ENCODE results near the gene TRNT1. TPM values are rescaled to one million over a fixed set of nuclear protein-coding genes. Genes with fewer than 3 reads are reported as not detected.
A peak's percentile ranks its signal among the peaks of the same experiment; 100 is the strongest.

The TRNT1 gene
- polyA plus RNA-seq, 1 donor from 2014 or later: 28.5 TPM

GRCh38 chr3:3119393-3119851 is 7.3 kb upstream of the TRNT1 start:
- Histone ChIP-seq H3K79me2 (replicated peaks; ENCODE audit: insufficient read depth, low read length) (no peaks in the 10 kb centered on the region), H3K4me3 (ENCODE audit: low read length) (no peak overlapping the region), H3K9me2 (ENCODE audit: insufficient read depth, low read length) (no peaks in the 10 kb centered on the region), H2AFZ (ENCODE audit: low read depth, low read length) (no peak overlapping the region), H3K36me3 (ENCODE audit: insufficient read depth, low read length) (no peaks in the 10 kb centered on the region), H3K9me3 (ENCODE audit: low read length) (no peaks in the 10 kb centered on the region), H4K20me1 (ENCODE audit: insufficient read depth) (no peaks in the 10 kb centered on the region), H3K4me2 (ENCODE audit: low read length) (no peak overlapping the region), H3F3A (ENCODE audit: insufficient read depth, low read length, poor library complexity, severe bottlenecking) (no peaks in the 10 kb centered on the region), H3K27me3 (ENCODE audit: insufficient read depth, low read depth, low read length) (no peaks in the 10 kb centered on the region), H3K27ac (ENCODE audit: low read length) (no peak overlapping the region), H3K9ac (ENCODE audit: low read length) (no peak overlapping the region)
- no peak for TF ChIP-seq CTCF (IDR thresholded peaks at IDR 0.05; ENCODE audit: poor library complexity, severe bottlenecking)
- no peak for TF ChIP-seq REST (IDR thresholded peaks at IDR 0.05; ENCODE audit: borderline replicate concordance)
- TF ChIP-seq POLR2AphosphoS5 (IDR thresholded peaks at IDR 0.05): no peak
- TF ChIP-seq EZH2 (IDR thresholded peaks at IDR 0.05; ENCODE audit: borderline replicate concordance, insufficient read depth, low read length, poor library complexity, severe bottlenecking): no peak
- TF ChIP-seq TAF1 (IDR thresholded peaks at IDR 0.05; ENCODE audit: low read depth): no peak
- no peak for TF ChIP-seq SMC3 (conservative IDR thresholded peaks at IDR 0.05; ENCODE audit: poor library complexity)
- no peak for TF ChIP-seq EP300 (conservative IDR thresholded peaks at IDR 0.05; ENCODE audit: poor library complexity, severe bottlenecking)
- no peak for TF ChIP-seq MXI1 (conservative IDR thresholded peaks at IDR 0.05; ENCODE audit: poor library complexity, severe bottlenecking)
- no peak for TF ChIP-seq RAD21 (conservative IDR thresholded peaks at IDR 0.05)

- H3F3A ChIP-seq (ENCODE audit: insufficient read depth, low read length, poor library complexity, severe bottlenecking): peaks cover 3% of the 10 kb centered on the region
- H2AFZ ChIP-seq (ENCODE audit: low read depth, low read length): peak overlapping the region; percentile 100
- H3K9me3 ChIP-seq (ENCODE audit: low read length): no peaks in the 10 kb centered on the region
- no peaks in the 10 kb centered on the region for H3K9me2 ChIP-seq (ENCODE audit: insufficient read depth, low read length)
- no peaks in the 10 kb centered on the region for H3K36me3 ChIP-seq (ENCODE audit: insufficient read depth, low read length)
- H3K79me2 ChIP-seq (replicated peaks; ENCODE audit: insufficient read depth, low read length): peaks cover 10% of the 10 kb centered on the region
- peak overlapping the region; percentile 81 for H3K9ac ChIP-seq (ENCODE audit: low read length)
- TF ChIP-seq POLR2AphosphoS5 (IDR thresholded peaks at IDR 0.05) (no peak), EZH2 (IDR thresholded peaks at IDR 0.05; ENCODE audit: borderline replicate concordance, insufficient read depth, low read length, poor library complexity, severe bottlenecking) (no peak), SMC3 (conservative IDR thresholded peaks at IDR 0.05; ENCODE audit: poor library complexity) (no peak), MXI1 (conservative IDR thresholded peaks at IDR 0.05; ENCODE audit: poor library complexity, severe bottlenecking) (no peak), RAD21 (conservative IDR thresholded peaks at IDR 0.05) (no peak), TAF1 (IDR thresholded peaks at IDR 0.05; ENCODE audit: low read depth) (no peak), EP300 (conservative IDR thresholded peaks at IDR 0.05; ENCODE audit: poor library complexity, severe bottlenecking) (no peak), CTCF (IDR thresholded peaks at IDR 0.05; ENCODE audit: poor library complexity, severe bottlenecking) (no peak)
- peak overlapping the region; percentile 99 for H3K4me3 ChIP-seq (ENCODE audit: low read length)
- no peaks in the 10 kb centered on the region for H3K27me3 ChIP-seq (ENCODE audit: insufficient read depth, low read depth, low read length)
- peak overlapping the region; percentile 89 for H3K27ac ChIP-seq (ENCODE audit: low read length)
- H3K4me2 ChIP-seq (ENCODE audit: low read length): peak overlapping the region; percentile 84
- H4K20me1 ChIP-seq (ENCODE audit: insufficient read depth): no peaks in the 10 kb centered on the region
Observed at GRCh38 chr3:3125977-3126376, 763 bp upstream of the TRNT1 start.

Measured in neural cell (in vitro differentiated cells).